Measurements from ENCODE around the gene TEX48.
A peak's percentile ranks its signal among the peaks of the same experiment; 100 is the strongest.

The TEX48 gene, protein sequence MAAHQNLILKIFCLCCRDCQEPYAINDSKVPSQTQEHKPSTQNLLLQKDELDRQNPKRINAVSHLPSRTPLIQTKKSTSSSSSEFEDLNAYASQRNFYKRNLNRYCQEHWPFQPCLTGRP

DNA sequence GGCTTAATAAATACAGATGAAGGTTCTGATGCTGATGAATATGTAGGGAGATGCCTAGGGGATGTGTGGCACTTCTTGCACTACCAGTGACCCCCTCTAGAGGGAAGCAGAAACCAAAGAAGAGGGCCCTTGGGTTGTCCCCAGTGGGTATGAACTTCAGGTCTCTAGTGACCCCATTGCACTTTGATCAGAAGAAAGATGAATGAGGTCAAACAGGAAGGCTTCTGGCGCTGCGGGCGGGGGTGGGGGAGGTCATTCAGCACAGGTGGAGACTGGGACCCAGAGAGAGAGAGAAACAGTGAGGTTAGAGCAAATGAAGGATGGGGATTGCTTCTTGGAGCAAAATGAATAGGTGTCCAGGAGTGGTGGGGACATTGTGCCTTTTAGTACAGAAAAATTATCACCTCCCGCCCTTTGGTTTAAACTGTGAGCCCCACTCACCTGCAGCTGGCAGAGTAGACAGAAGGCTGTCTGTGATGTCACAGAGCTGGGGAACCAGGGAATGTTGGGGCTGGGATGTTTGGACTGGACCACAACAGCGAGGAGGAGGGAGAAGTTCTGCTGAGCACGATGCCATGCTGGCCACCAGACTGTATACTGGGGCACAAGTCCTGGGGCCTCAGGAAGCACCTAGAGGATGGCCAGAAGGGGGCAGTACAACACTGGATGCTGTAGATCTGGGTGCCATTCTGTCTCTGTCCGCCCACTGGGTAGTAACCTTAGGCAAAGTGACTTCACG is at the start of gene TEX48:
TSS of gene TEX48 (minus strand) at position 599 of the 739 bp plus-strand sequence. CDS start 10,469 bp downstream, outside the sequence.
- DNase-seq = peak; percentile 88

DNA sequence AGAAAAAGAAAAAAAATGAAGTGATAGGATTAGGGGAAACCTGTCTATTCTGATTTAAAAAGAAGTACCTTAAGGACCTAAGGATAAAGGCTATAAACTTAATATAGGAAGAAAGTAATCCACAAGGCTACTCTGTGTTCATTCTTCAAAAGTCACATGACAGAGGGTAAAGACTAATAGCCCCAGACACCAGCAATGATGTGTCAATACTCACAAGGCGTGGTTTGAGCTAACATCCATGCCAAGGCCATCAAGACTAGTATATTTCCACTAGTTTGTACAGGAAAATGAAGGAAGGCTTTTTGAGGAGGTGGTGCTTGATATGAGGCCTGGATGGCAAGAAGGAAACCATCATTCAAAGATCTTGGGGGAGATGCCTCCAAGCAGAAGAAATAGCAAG is 49.7 kb upstream of the TEX48 start:
- DNase-seq = no peak

DNA sequence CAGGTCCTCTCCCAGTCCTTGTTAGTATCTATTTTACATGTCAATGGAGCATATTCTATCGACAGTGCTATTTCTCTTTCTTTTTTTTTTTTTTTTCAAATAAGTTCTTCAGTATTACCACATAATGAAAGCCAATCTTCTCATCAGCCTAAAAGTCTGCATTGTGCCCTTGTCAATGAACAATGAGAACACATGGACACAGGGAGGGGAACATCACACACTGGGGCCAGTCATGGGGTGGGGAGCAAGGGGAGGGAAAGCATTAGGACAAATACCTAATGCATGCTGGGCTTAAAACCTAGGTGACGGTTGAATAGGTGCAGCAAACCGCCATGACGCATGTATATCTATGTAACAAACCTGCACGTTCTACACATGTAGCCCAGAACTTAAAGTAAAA is 47.7 kb upstream of the TEX48 start:
- no peak for DNase-seq

DNA sequence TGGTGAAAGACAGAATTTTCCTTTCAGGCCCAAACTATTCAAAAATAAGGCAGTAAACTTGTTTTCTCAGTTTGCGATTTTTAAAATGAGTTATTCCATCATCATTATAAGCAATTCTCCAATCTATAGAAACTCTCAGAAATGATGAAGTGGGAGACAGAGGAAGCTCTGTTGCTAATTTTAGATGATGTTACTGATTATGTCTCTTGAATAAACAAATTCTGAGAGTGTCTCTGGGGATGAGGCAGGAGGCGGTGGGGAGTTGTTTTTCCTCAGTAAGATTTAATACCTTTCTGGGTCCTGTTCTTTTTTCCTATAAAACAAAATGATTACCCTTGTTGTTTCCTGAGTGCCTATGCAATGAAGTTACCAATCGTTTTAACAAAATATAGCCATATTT is 43.9 kb upstream of the TEX48 start:
- DNase-seq = no peak

DNA sequence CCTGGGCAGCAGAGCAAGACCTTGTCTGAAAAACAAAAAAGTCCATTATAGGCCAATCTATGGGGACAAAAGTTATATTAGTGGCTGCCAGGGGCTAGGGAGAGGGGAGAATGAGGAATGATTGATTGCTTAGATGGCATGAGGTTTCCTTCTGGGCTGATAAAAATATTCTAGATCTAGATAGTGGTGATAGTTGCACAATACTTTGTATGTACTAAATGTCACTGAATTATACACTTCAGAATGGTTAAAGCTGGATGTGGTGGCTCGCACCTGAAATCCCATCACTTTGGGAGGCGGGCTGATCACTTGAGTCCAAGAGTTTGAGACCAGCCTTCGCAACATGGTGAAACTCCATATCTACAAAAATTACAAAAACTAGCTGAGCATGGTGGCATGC is 42.8 kb upstream of the TEX48 start:
- no peak for DNase-seq

DNA sequence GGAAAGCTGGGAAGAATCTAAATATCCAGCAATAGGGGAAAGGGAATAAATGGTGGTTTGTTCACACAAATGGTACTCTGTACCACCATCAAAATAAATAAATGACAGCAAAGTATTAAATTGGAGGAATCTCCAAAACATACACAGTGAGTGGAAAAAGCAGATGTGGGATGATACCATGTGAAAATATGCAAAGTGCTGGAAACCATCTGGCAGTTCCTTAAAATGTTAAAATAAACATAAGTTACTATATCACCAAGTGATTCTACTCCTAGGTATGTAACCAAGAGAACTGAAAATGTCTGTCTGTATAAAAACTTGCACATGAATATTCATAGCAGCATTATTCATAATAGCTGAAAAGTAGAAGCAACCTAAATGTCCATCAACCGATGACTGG is 41.9 kb upstream of the TEX48 start:
- DNase-seq = no peak

DNA sequence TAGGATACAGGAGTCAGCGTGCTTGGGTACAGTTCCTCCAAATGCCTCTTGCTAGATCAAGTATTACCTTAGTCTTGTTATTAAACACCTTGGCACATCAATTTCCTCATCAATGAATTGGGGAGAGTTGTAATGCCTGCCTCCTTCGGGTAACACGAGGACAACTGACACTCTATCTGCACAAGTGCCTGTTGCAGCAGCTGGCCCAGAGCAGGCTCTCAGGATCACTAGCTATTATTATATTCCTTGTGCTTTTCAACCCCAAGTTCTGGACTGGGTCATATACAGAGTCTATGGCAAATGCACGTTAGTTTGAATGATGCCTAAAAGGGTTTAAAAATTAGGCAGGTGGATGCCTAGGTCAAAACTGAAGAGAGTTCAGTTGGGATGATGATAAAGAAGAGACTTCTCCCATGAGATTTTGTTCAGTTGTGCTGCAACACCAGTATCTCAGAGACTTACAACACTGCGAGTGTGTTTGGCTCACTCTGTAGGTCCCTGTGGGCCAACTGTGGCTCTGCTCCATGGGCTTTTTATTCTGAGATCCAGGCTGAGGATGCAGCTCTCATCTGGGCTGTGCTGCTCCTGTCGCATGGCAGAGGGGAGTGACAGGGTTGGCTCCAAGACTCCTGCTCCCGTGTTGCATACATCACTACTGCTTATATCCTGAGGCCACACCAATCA is 41.1 kb upstream of the TEX48 start:
- no peak for DNase-seq

DNA sequence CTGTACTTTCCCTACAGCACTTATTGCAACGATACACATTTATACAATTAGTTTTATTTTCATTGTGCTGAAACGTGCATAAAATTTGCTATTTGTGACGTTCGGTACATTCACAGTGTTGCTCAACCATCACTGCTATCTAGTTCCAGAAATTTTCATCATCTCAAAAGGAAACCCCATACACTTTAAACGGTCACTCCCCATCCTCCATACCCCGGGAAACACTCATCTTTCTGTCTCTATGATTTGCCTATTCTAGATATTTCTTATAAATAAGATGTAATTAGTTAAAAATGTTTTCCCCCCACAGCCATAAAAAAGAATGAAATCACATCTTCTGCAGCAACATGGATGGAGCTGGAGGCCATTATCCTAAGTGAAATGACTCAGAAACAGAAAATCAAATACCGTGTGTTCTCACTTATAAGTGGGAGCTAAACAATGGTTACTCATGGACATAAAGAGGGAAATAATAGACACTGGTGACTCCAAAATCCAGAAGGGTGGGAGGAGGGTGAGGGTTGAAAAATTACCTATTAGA is 40.2 kb upstream of the TEX48 start:
- DNase-seq = peak; percentile 66

DNA sequence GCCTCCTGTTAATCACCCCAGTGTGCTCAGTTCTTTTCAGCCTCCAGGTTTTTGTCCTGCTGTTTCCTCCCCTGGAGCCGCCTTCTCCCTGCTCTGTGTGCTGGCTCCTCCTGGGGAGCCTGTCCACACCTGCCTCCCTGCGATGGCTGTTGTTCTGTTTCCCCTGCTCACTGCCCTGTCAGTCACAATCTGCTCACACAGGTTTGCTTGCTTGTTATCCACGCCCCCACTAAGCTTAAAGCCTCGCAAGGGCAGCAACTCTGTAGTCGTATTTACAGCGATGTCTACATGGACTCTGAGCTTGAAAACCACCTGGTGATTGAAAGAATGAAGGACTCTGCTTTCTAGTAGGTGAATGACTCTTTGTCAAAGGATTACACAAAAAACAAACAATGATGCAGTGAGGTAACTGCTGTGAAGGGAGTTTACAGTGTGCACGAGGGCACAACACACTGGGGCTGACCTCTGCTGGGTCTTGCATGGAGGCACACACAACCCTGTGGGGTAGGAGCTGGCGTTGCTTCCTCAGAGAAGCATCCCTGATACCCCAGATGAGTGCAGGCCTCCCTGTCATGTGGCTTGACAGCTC is 39.6 kb upstream of the TEX48 start:
- no peak for DNase-seq

DNA sequence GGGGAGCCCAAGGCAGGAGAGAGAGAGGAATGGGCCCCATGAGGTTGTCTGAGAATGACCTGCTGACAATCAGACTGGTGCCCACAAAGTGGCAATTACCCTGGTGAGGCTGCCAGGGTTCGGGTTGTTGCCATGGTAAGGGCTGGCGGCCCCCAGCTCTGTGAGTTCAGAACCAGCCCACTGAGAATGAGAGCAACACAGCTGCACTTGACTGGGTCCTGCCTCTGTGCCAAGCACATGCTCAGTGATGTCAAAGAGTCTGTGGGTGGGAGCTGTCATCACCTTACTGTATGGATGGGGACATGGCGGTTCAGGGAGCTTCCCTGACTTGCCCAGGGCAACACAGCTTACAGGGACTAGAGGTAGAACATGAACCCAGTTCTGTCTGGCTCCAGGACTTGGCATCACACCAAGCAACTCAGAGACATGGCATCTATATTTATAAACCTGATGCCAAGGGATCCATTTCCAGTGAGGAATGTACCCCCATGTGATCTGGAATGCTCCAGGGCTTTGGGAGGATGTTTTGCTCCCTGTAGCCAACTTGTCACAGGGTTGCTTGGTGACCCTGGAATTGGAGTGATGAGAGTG is 38.2 kb upstream of the TEX48 start:
- peak; percentile 24 for DNase-seq

DNA sequence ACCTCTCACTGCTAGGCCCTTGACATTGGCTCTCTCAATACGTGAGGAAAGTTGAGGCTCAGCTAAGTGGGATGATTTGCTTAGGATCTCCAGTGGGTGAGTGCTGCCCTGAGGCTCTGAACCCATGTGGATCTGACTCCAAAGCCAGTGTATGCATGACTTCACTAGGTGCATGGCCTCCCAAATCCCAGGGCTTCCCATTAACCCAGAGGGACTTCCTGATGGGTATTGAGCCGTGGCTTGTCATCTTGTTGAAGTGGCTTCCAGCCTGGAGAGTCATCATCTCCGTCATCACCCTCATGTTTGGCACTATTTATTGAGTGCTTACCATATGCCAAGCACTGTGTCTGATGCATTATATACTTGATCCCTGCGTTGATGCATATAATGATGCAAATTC is 37.3 kb upstream of the TEX48 start:
- DNase-seq = no peak

DNA sequence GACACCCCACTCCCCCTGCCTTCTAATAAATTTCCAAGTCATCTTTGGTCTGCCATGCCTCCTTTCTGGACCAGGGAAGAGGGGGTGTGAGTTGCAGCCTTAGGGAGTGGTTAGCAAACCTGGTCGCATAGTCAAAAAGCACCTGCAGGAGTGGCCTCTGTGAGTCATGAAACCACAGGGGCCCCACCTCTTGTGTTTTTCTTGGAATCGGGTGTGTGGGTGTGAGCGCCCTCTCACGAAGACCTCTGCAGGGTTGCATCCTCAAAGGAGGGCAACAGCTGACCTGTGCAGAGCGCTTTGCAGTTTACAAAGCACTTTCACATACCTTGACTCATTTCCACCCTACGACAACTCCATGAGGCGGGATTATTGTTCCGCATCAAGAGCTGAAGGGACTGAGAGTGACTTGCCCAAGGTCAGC is 36.8 kb upstream of the TEX48 start:
- no peak for DNase-seq

DNA sequence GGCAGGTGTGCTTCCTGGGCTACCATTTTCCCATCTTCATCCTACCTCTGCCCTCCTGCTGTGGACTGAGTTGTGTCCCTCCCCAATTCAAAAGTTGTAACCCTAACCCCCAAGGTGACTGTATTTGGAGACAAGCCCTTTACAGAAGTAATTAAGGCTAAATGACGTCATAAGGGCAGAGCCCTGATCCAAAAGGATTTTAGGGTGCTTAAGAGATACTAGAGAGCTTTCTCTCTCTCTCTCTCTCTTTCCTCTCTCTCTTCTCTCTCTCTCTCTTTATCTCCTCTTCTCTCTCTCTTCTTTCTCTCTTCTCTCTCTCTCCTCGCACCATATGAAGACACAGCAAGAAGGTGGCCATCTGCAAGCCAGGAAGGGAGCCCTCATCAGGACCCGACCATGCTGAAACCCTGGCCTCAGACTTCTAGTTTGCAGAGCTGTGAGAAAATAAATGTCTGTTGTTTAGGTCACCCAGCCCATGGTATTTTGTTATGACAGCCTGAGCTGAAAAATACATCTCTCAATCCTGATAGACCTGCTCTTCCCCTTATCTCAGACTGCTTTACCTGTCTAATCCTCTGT is 36.0 kb upstream of the TEX48 start:
- DNase-seq = no peak

DNA sequence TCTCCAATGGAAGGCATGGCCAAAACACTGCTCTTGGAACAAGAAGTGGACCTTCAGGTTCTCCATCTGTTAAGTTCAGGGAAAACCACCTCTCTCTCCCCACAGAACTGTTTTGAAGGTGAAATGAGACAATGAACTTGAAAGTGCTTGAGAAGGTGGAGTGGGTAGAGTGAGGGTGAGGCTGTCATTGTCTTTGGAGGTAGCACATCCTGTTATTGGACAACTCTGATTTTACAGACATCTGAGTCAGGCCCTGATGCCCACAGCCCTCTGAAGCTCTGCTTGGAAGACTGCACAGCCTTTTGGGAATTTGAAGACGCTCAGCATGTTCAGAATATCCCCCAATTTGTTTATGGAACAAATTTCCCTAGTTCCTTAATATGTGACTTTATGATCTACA is 27.6 kb upstream of the TEX48 start:
- DNase-seq = no peak

DNA sequence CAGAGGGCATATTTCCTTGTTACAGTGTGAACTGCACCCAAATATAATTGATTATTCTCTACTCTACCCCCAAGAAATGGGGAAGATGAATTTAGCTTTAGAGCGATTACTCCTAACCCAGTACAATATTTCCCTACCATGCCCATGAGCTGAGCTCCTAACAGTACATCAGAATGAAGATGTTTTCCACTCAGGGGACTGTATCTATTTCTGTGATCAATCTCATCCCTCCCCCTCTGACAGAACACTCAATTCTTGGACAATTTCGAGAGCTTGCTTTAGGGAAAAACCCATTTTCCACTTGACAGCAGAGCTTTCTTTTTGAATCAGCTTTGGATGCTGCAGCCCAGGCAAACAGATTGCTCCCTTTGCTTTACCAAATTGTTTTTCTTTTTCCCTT is 24.7 kb upstream of the TEX48 start:
- no peak for DNase-seq

DNA sequence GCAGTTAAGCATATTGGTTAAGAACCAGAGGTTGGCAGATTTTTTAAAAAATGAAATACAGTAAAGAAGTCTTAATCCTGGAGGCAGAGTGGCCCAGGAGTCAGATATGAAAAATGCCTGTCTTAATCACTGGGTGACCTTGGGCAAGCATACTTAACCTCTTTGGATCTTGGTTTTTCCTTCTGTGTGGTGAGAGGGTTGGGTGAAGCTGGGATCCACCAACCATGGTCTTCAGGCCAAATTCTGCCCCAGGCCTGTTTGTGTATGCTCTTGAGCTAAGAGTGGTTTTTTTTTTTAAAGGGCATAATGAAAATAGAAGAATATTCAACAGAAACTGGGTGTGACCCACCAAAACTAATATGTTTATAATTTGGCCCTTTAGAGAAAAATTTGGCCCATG is 20.0 kb upstream of the TEX48 start:
- no peak for DNase-seq

DNA sequence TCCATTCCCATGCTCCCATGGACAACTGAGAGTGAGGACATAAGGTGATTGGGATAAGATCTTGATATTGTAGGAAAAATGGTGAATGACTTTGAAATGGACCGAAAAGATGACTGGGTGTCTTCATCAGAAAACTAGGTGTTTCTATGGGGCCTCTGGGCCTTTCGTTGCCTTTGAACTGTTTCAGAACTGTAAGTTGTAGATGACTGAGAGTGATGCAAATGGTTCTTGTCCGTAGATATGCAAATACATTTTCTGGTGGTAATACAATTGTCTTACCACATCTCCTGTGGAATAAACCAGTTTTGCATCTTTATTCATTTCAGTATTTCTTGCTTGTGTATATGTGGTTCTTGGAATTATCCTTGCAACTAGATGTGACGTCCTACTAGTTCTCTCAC is 16.0 kb upstream of the TEX48 start:
- peak; percentile 32 for DNase-seq

DNA sequence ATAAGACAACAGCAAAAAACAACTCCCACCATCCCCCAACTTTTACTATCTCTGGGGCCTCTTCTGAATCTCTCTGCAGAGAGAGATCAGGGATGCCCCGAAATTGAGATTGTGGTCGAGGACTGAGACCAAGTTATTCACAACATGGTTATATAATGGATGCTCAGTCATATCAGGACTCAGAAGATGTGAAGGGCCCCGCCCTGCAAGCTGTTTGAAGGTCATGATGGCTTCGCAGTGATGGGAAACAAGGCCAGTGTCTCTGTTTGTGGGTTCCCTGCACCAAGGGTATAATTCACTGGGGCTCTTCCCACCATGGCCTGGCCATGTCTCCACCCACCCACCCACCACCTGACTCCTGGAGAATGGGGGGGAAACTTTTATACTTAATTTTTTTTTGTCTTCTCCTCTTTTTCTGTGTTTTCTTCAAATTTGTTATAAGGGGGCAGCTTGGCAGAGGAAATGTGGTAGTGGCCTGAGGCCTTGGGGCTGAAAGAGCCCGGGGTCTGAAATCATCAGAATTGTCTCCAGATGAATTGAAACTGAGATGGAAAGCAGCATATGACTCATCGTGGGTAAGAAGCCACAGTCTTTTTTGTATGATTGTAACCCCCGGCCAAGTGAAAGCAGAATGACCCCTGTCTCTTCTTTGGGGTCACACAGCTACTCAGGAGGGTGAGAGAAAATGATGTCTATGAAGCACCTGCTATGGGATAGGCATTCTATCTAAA is 15.0 kb upstream of the TEX48 start:
- peak; percentile 59 for DNase-seq

DNA sequence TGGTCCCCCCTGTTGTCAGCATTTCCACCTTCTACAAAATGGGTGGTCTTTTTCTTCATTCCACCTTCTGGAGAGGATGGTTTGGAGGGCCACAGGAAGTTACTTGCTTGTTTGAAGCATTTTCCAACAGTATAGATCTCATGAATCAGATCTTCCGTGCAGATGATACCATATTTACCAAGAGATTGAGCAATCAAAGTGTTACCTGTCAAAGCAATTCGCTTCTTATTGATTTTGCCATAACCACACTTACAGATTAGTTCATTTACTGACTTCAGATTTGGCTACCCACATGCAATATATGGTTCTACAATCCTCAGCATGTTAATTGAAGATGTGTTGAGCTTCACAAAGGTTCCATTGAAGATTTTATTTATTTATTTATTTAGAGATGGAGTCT is 14.0 kb upstream of the TEX48 start:
- DNase-seq = no peak

DNA sequence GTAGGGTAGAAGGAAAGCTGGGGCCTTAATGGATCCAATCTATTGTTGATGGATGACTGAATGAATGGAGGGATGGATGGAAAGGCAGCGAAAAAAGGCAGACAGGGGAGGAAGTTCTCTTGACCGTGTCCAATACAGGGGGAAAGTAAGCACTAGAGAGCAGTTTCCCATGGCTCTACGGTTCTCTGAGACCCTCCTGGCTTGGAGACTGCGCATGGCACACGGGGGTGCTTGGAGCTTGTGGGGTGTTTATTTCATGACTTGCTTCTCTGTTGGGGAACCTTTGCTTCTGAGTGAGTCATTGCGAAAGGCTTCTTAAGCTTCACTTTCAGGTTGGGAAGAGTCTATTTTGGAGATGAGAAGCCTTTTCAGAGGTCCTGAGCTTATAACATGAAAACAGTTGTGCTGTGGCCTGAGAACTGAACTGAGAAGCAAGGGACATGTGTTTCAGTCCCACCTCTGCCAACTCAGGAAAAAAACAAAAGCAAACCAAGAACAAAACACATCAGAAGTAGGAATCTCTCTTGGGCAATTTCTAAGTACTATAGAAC is 12.8 kb upstream of the TEX48 start:
- DNase-seq = no peak

DNA sequence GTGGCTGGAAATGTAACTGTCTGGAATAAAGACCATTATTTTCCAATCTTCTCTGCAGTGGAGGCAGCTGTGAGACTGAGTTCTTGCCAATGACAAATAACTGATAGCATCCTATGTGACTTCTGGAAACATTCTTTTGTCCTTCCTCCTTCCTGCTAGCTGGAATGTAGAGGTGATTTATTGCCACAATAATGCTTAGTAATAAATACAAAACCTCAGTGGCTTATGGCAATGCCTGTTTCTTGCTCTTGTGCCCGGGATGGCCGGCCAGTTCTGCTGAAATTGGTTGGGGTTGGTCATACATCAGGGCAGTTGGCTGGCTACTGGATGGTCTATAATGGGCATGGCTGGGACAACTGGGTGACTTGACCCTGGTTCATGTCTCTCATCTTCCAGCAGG is 12.2 kb upstream of the TEX48 start:
- DNase-seq = no peak
